PC-9 (cell line): ENCODE results near the gene DCLK2. TPM values are rescaled to one million over a fixed set of nuclear protein-coding genes. Genes with fewer than 3 reads are reported as not detected.

Experiments used
- BruUV-seq: library from RNA; stranded (reverse); fragments of 400-500 nt; replicated peaks from 2 replicates; lab custom pipeline; 2021; lab: Mats Ljungman, UMichigan
- CTCF ChIA-PET: fragments of 300-600 bp; sonication (Branson Sonifier 250); formaldehyde crosslinking; loops from one replicate; lab custom pipeline; 2022; ENCODE audit warnings: antibody characterized with exemption; lab: Charles Lee
- POLR2A ChIA-PET: fragments of 300-600 bp; sonication (Branson Sonifier 250); formaldehyde crosslinking; loops from one replicate; lab custom pipeline; 2022; ENCODE audit warnings: antibody characterized with exemption; ENCODE audit not compliant: unreplicated experiment; lab: Charles Lee
- DNase-seq, 2 experiments: peaks; one replicate each; pipeline versions ENCODE4 v3.0.0 to v3.0.0-alpha.2; 2015 to 2022; ENCODE audit warnings: mixed read lengths in 1 of 2
- H2AFZ ChIP-seq: fragments of 200-600 bp; sonication (generic); 2 replicates; pipeline ENCODE4 v1.8.1; 2017; ENCODE audit warnings: antibody characterized with exemption
- H3F3A ChIP-seq: fragments of 200-600 bp; sonication (generic); 2 replicates; pipeline ENCODE4 v1.8.1; 2017; ENCODE audit warnings: antibody characterized with exemption, mild to moderate bottlenecking, low read depth; ENCODE audit not compliant: insufficient read depth
- H3K27ac ChIP-seq: fragments of 200-600 bp; sonication (generic); 2 replicates; pipeline ENCODE4 v1.6.1; 2016; ENCODE audit warnings: mixed run types
- H3K27me3 ChIP-seq: fragments of 200-600 bp; sonication (generic); 2 replicates; pipeline ENCODE4 v1.6.1; 2016; ENCODE audit warnings: low read depth, mixed run types; ENCODE audit not compliant: insufficient read depth
- H3K36me3 ChIP-seq: fragments of 200-600 bp; sonication (generic); 2 replicates; pipeline ENCODE4 v1.6.1; 2016; ENCODE audit warnings: low read depth, mixed run types
- H3K4me1 ChIP-seq: fragments of 200-600 bp; sonication (generic); replicated peaks from 2 replicates; pipeline ENCODE4 v1.6.1; 2016; ENCODE audit warnings: mixed run types; ENCODE audit not compliant: insufficient read depth
- H3K4me2 ChIP-seq: fragments of 200-600 bp; sonication (generic); 2 replicates; pipeline ENCODE4 v1.6.1; 2017; ENCODE audit warnings: mixed run types
- H3K4me3 ChIP-seq: fragments of 200-600 bp; sonication (generic); 2 replicates; pipeline ENCODE4 v1.6.1; 2016; ENCODE audit warnings: mixed run types
- H3K79me2 ChIP-seq: fragments of 200-600 bp; sonication (generic); 2 replicates; pipeline ENCODE4 v1.6.1; 2017; ENCODE audit warnings: low read depth, mixed run types
- H3K9me2 ChIP-seq: fragments of 200-600 bp; sonication (generic); 2 replicates; pipeline ENCODE4 v1.8.1; 2017; ENCODE audit warnings: mild to moderate bottlenecking; ENCODE audit not compliant: insufficient read depth
- H3K9me3 ChIP-seq: fragments of 200-600 bp; sonication (generic); 2 replicates; pipeline ENCODE4 v1.8.1; 2016; ENCODE audit warnings: low read depth; ENCODE audit not compliant: insufficient read depth
- H4K20me1 ChIP-seq: fragments of 200-600 bp; sonication (generic); 2 replicates; pipeline ENCODE4 v1.8.1; 2017; ENCODE audit not compliant: insufficient read depth
- EZH2 ChIP-seq: fragments of 200-600 bp; sonication (generic); IDR thresholded peaks from 2 replicates; pipeline ENCODE4 v1.8.0; 2017; ENCODE audit warnings: antibody characterized with exemption, low read depth
- intact Hi-C: fragments of 100-400 bp; cut with micrococcal nuclease; formaldehyde crosslinking; loops from one replicate; pipeline ENCODE4 v1.10.0; 2022; ENCODE audit not compliant: unreplicated experiment
- total RNA-seq: library from RNA; stranded (reverse); gene quantifications from 2 replicates; pipeline ENCODE4 v1.2.3, GENCODE V29; 2021
- TF ChIP-seq, protein P1 (sequence below): fragments of 200-600 bp; sonication (generic); conservative IDR thresholded peaks from 2 replicates; pipeline ENCODE4 v1.6.1; 2017; ENCODE audit warnings: mixed run types, antibody characterized with exemption, mild to moderate bottlenecking, moderate library complexity

The DCLK2 gene
- total RNA-seq, 1 experiment from 2014 or later = 0.41 TPM

DNA sequence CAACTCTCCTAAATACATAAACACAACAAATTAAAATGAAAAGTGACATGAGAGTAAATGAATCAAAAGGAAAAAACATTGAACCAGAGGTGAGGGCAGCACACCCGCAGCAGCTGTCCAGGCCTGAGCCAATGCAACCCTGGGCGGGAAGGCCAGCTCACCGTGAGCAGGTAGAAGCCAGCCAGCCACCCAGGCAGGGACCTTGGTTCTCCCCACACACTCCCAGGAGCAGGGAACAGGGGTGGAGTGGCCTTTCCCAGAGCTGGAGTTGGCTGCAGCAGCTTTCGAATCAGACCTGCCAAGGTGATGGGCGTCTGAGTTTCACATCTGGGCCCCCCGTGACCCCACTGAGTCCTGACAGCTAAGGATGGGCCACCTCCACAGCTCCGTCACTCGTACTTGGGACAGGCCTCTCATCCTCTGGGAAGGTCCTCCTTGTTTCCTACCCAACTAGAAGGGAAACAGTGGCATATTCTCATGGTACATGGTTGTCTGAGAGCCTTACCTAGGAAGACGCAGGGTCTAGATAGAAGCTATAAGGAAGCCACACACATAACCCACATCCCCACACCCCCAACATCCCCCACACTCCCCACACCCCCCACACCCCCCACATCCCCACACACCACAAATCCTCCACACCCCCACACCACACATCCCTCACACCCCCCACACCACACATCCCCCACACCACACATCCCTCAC, 172.2 kb downstream of the DCLK2 start:
- H3K27ac ChIP-seq = no peak overlapping the region
- no peaks in the 10 kb centered on the region for H3K9me2 ChIP-seq
- H4K20me1 ChIP-seq = no peaks in the 10 kb centered on the region
- no peaks in the 10 kb centered on the region for H3K36me3 ChIP-seq
- no peaks in the 10 kb centered on the region for H3K4me1 ChIP-seq
- no peaks in the 10 kb centered on the region for H3K9me3 ChIP-seq
- intact Hi-C loops = no loop called here
- TF ChIP-seq, protein P1, sequence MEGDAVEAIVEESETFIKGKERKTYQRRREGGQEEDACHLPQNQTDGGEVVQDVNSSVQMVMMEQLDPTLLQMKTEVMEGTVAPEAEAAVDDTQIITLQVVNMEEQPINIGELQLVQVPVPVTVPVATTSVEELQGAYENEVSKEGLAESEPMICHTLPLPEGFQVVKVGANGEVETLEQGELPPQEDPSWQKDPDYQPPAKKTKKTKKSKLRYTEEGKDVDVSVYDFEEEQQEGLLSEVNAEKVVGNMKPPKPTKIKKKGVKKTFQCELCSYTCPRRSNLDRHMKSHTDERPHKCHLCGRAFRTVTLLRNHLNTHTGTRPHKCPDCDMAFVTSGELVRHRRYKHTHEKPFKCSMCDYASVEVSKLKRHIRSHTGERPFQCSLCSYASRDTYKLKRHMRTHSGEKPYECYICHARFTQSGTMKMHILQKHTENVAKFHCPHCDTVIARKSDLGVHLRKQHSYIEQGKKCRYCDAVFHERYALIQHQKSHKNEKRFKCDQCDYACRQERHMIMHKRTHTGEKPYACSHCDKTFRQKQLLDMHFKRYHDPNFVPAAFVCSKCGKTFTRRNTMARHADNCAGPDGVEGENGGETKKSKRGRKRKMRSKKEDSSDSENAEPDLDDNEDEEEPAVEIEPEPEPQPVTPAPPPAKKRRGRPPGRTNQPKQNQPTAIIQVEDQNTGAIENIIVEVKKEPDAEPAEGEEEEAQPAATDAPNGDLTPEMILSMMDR = no peak
- no peak for TF ChIP-seq EZH2
- H3K4me2 ChIP-seq = no peak overlapping the region
- ChIA-PET CTCF (no interaction called here), POLR2A (no interaction called here)
- no TSS peak for BruUV-seq
- no peaks in the 10 kb centered on the region for H3K79me2 ChIP-seq
- H3K4me3 ChIP-seq = no peak overlapping the region
- no peak overlapping the region for H2AFZ ChIP-seq
- no peak for DNase-seq
- H3K27me3 ChIP-seq = no peaks in the 10 kb centered on the region
- no peaks in the 10 kb centered on the region for H3F3A ChIP-seq

DNA sequence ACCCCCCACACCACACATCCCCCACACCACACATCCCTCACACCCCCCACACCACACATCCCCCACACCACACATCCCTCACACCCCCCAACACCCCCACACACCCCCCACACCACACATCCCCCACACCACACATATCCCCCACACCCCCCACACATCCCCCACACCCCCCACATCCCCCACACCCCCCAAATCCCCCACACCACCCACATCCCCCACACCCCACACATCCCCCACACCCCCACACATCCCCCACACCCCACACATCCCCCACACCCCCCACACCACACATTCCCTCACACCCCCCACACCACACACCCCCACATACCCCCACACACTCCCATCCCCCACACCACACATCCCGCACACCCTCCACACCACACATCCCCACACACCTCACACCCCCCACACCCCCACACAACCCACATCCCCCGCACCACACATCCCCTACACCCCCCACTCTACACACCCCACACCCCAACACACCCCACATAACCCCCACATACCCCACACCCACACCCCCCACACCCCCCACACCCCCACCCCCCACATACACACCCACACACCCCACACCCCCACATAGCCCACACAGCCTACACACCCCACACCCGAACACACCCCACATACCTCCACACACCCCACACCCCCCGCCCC, 172.9 kb downstream of the DCLK2 start:
- H3K4me2 ChIP-seq = no peak overlapping the region
- no peaks in the 10 kb centered on the region for H3K9me3 ChIP-seq
- H3K36me3 ChIP-seq = no peaks in the 10 kb centered on the region
- no peaks in the 10 kb centered on the region for H3F3A ChIP-seq
- BruUV-seq = no TSS peak
- intact Hi-C loops = no loop called here
- ChIA-PET CTCF (no interaction called here), POLR2A (no interaction called here)
- no peak overlapping the region for H3K4me3 ChIP-seq
- H3K9me2 ChIP-seq = no peaks in the 10 kb centered on the region
- no peaks in the 10 kb centered on the region for H4K20me1 ChIP-seq
- H3K79me2 ChIP-seq = no peaks in the 10 kb centered on the region
- no peak for TF ChIP-seq EZH2
- H3K4me1 ChIP-seq = no peaks in the 10 kb centered on the region
- no peaks in the 10 kb centered on the region for H3K27me3 ChIP-seq
- H3K27ac ChIP-seq = no peak overlapping the region
- no peak overlapping the region for H2AFZ ChIP-seq
- no peak for DNase-seq

DNA sequence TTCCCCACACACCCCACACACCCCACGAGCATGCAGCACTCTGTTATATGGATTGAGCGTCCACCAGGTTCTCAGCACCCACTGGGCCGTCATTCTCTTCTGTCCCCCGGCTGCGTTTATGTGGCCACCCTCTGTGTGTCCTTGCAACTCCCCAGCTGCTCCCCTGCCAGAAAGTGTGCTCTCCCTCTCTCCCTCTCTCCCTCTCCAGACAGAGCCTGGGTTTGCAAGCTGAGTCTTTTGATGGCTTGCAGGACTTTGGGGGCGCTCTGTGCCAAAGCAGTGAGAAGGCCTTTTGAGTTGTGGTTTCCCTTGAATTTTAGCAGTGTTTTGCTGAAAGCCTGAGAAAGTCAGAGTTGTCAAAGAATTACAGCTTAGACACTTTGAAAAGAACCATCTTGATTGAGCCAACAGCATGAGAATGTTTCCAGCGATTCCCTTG, 173.5 kb downstream of the DCLK2 start:
- POLR2A ChIA-PET = no interaction called here
- no peak for DNase-seq
- Histone ChIP-seq H3K27ac (no peak overlapping the region), H3K9me2 (no peaks in the 10 kb centered on the region), H2AFZ (no peak overlapping the region), H3K4me3 (no peak overlapping the region), H3K79me2 (no peaks in the 10 kb centered on the region), H4K20me1 (no peaks in the 10 kb centered on the region), H3K9me3 (no peaks in the 10 kb centered on the region), H3K27me3 (no peaks in the 10 kb centered on the region), H3K4me2 (no peak overlapping the region), H3K4me1 (no peaks in the 10 kb centered on the region), H3F3A (no peaks in the 10 kb centered on the region), H3K36me3 (no peaks in the 10 kb centered on the region)
- BruUV-seq = no TSS peak
- TF ChIP-seq EZH2 = no peak
- TF ChIP-seq, protein P1 = no peak
- CTCF ChIA-PET = no interaction called here
- intact Hi-C loops = no loop called here
